Endothelial cell of umbilical vein (primary cell): ENCODE data around the gene DKK3. TPM values are rescaled to one million over a fixed set of nuclear protein-coding genes. Genes with fewer than 3 reads are reported as not detected.

Experiments
- BruUV-seq: library from RNA; stranded (reverse); fragments of 400-500 nt; replicated peaks from 2 replicates; lab custom pipeline; 2021; lab: Mats Ljungman, UMichigan
- CTCF ChIA-PET: fragments of 300-600, 350-600 bp; sonication (Branson Sonifier 250); formaldehyde crosslinking; loops from one replicate; lab custom pipeline; 2021; ENCODE audit warnings: antibody characterized with exemption, inconsistent platforms; lab: Charles Lee
- POLR2A ChIA-PET: fragments of 300-600, 350-600 bp; sonication (Branson Sonifier 250); formaldehyde crosslinking; loops from one replicate; lab custom pipeline; 2021; ENCODE audit warnings: antibody characterized with exemption, inconsistent platforms; lab: Charles Lee
- DNase-seq: peaks from one replicate; pipeline ENCODE4 v3.0.0-alpha.2; 2011; ENCODE audit warnings: low read depth, low spot score
- FAIRE-seq: peaks from 2 replicates; lab custom pipeline; 2011; peaks lifted over from hg19 to GRCh38; lab: Jason Lieb, UNC
- H2AFZ ChIP-seq: 2 replicates; pipeline ENCODE4 v1.6.0; 2012; ENCODE audit warnings: low read depth, low read length, control low read depth, inconsistent platforms
- H3K27ac ChIP-seq: 2 replicates; pipeline ENCODE4 v1.5.1; 2011; ENCODE audit warnings: low read depth, mild to moderate bottlenecking, control low read depth, low read length, moderate library complexity; ENCODE audit not compliant: insufficient read depth
- H3K27me3 ChIP-seq, 2 experiments: 2 replicates each; pipeline versions ENCODE4 v1.6.0 to v1.6.1; 2011; ENCODE audit warnings: low read length in 2 of 2, mixed read lengths in 1 of 2; ENCODE audit not compliant: control insufficient read depth in 2 of 2, insufficient read depth in 2 of 2
- H3K36me3 ChIP-seq, 2 experiments: 2 replicates in 1 of 2; 3 replicates in 1 of 2; pipeline ENCODE4 v1.5.1; 2011; ENCODE audit warnings: low read length in 2 of 2, mild to moderate bottlenecking in 1 of 2, moderate library complexity in 1 of 2; ENCODE audit not compliant: control insufficient read depth in 2 of 2, insufficient read depth in 2 of 2; ENCODE audit errors: extremely low read depth in 1 of 2
- H3K4me1 ChIP-seq: 3 replicates; pipeline ENCODE4 v1.5.1; 2011; ENCODE audit warnings: mild to moderate bottlenecking, low read length; ENCODE audit not compliant: control insufficient read depth, insufficient read depth; ENCODE audit errors: extremely low read depth
- H3K4me2 ChIP-seq: 2 replicates; pipeline ENCODE4 v1.6.1; 2011; ENCODE audit warnings: low read length, control low read depth, mixed read lengths; ENCODE audit not compliant: insufficient read depth
- H3K4me3 ChIP-seq, 3 experiments: fragments of 200-600 bp in 1 of 3; sonication (generic), shearing (Covaris generic) in 1 of 3; replicated peaks in 1 of 3; 2 replicates each; pipeline ENCODE4 v1.5.1; 2011 to 2016; ENCODE audit warnings: control low read depth in 3 of 3, low read length in 3 of 3, mild to moderate bottlenecking in 2 of 3, inconsistent platforms in 1 of 3, low read depth in 1 of 3, moderate library complexity in 1 of 3; ENCODE audit not compliant: insufficient read depth in 1 of 3
- H3K79me2 ChIP-seq: 2 replicates; pipeline ENCODE4 v1.6.0; 2012; ENCODE audit warnings: low read length, inconsistent platforms; ENCODE audit not compliant: control insufficient read depth, insufficient read depth
- H3K9ac ChIP-seq: replicated peaks from 2 replicates; pipeline ENCODE3; 2011; ENCODE audit warnings: low read length, control low read depth; ENCODE audit not compliant: insufficient read depth; ENCODE audit errors: extremely low read depth
- H3K9me1 ChIP-seq: replicated peaks from 3 replicates; pipeline ENCODE4 v1.6.0; 2011; ENCODE audit warnings: mild to moderate bottlenecking, low read length; ENCODE audit not compliant: control insufficient read depth, insufficient read depth; ENCODE audit errors: extremely low read depth
- H3K9me3 ChIP-seq: replicated peaks from 2 replicates; pipeline ENCODE4 v1.5.1; 2012; ENCODE audit warnings: low read length, inconsistent platforms; ENCODE audit not compliant: control insufficient read depth, insufficient read depth
- H4K20me1 ChIP-seq: replicated peaks from 2 replicates; pipeline ENCODE3; 2011; ENCODE audit warnings: mild to moderate bottlenecking, low read length; ENCODE audit not compliant: control insufficient read depth, insufficient read depth; ENCODE audit errors: extremely low read depth
- FOS ChIP-seq: IDR thresholded peaks from 2 replicates; pipeline ENCODE4 v1.6.1; 2011; ENCODE audit warnings: mild to moderate bottlenecking, low read length, moderate library complexity, borderline replicate concordance; ENCODE audit not compliant: insufficient read depth
- GATA2 ChIP-seq: IDR thresholded peaks from 2 replicates; pipeline ENCODE4 v1.7.0; 2011; ENCODE audit warnings: low read depth, mild to moderate bottlenecking, moderate library complexity, mixed read lengths, low read length; ENCODE audit not compliant: insufficient read length, insufficient read depth
- JUN ChIP-seq: IDR thresholded peaks from 2 replicates; pipeline ENCODE4 v1.6.1; 2011; ENCODE audit warnings: borderline replicate concordance, low read depth; ENCODE audit not compliant: insufficient read length, insufficient read depth
- MAX ChIP-seq: IDR thresholded peaks from 2 replicates; pipeline ENCODE4 v1.6.1; 2011; ENCODE audit not compliant: insufficient read depth, insufficient read length
- MYC ChIP-seq: IDR thresholded peaks from one replicate; pipeline ENCODE4 v1.6.1; 2011; ENCODE audit warnings: mild to moderate bottlenecking, low read depth, low read length
- POLR2A ChIP-seq: IDR thresholded peaks from 2 replicates; pipeline ENCODE4 v1.6.1; 2012; ENCODE audit warnings: low read depth, mild to moderate bottlenecking, control low read depth, low read length
- POLR2AphosphoS5 ChIP-seq: IDR thresholded peaks from 2 replicates; pipeline ENCODE4 v1.6.1; 2012; ENCODE audit warnings: low read depth, mild to moderate bottlenecking, control low read depth, low read length, moderate library complexity; ENCODE audit not compliant: insufficient read depth
- dilution Hi-C: fragments of 300-500 bp; cut with MboI; formaldehyde crosslinking; loops from one replicate; pipeline ENCODE4 v1.15.0; 2019; ENCODE audit warnings: low sequenced_read_pairs; ENCODE audit not compliant: extremely low pct_ligation_motif_present
- intact Hi-C: fragments of 100-400 bp; cut with micrococcal nuclease; formaldehyde crosslinking; loops from one replicate; pipeline ENCODE4 v1.10.0; 2022
- polyA plus RNA-seq, 4 experiments: library from polyadenylated mRNA; depleted of rRNA in 3 of 4; stranded (reverse) in 3 of 4; unstranded in 1 of 4; fragments of >200 nt; gene quantifications; 2 replicates each; pipeline versions ENCODE4 v1.2.1 to v1.2.3, GENCODE V29; 2011 to 2012; ENCODE audit warnings: missing spikeins in 1 of 4
- total RNA-seq: library from RNA; stranded (reverse); gene quantifications from 2 replicates; pipeline ENCODE4 v1.2.3, GENCODE V29; 2021

Gene DKK3
- total and polyA plus RNA-seq, 2 donors (not counting 3 experiments of a cell fraction or from before 2014, with no cell fraction given): 131 to 335 TPM

GRCh38 chr11:11996321-11997048 lies 11.9 kb downstream of the DKK3 start:
- Histone ChIP-seq H3K9me3 (no peaks in the 10 kb centered on the region), H4K20me1 (no peaks in the 10 kb centered on the region), H3K79me2 (no peaks in the 10 kb centered on the region), H3K36me3 (peaks cover 2 to 25% of the 10 kb centered on the region in 2 experiments), H3K27me3 (no peaks in the 10 kb centered on the region), H3K9me1 (no peaks in the 10 kb centered on the region), H3K4me1 (peaks cover 22% of the 10 kb centered on the region), H2AFZ (no peak overlapping the region), H3K27ac (no peak overlapping the region), H3K9ac (no peak overlapping the region), H3K4me2 (no peak overlapping the region), H3K4me3 (no peak overlapping the region)
- ChIA-PET POLR2A (no interaction called here), CTCF (interaction anchor here (1.3 kb wide), 1 partner anchor 15 kb away, joined by 3 read pairs; no protein-coding TSS in a partner anchor)
- intact Hi-C loops: no loop called here
- no TSS peak for BruUV-seq
- TF ChIP-seq POLR2A: no peak
- no peak for TF ChIP-seq GATA2
- FAIRE-seq (no peak), DNase-seq (no peak)
- dilution Hi-C loops: no loop called here

GRCh38 chr11:11995601-11996000 lies 12.8 kb downstream of the DKK3 start:
- H3K9me3 ChIP-seq: no peaks in the 10 kb centered on the region
- H3K4me1 ChIP-seq: peaks cover 22% of the 10 kb centered on the region
- H3K79me2 ChIP-seq: no peaks in the 10 kb centered on the region
- dilution Hi-C loops: no loop called here
- FAIRE-seq: no peak
- no peak overlapping the region for H3K4me2 ChIP-seq
- no peaks in the 10 kb centered on the region for H3K27me3 ChIP-seq
- TF ChIP-seq MYC (no peak), POLR2A (no peak), MAX (no peak), GATA2 (no peak), FOS (no peak), JUN (no peak), POLR2AphosphoS5 (no peak)
- POLR2A ChIA-PET: no interaction called here
- H3K36me3 ChIP-seq: peaks cover 0 to 23% of the 10 kb centered on the region in 2 experiments
- H2AFZ ChIP-seq: no peak overlapping the region
- BruUV-seq: no TSS peak
- H4K20me1 ChIP-seq: no peaks in the 10 kb centered on the region
- no peak overlapping the region for H3K9ac ChIP-seq
- no peaks in the 10 kb centered on the region for H3K9me1 ChIP-seq
- CTCF ChIA-PET: interaction anchor here (0.7 to 1.3 kb wide), 2 partner anchors 15 to 206 kb away, joined by 3 read pairs; no protein-coding TSS in a partner anchor
- no peak overlapping the region for H3K27ac ChIP-seq
- no peak overlapping the region for H3K4me3 ChIP-seq
- DNase-seq: no peak
- intact Hi-C loops: no loop called here
